Stimulated activated CD4-positive, alpha-beta T cell treated with anti-CD3 and anti-CD28 coated beads, Interleukin-1b, Interleukin-23, amount 100 ng/mL, for 1 hour (primary cell): ENCODE results near the gene SPAG7.

Experiments used
- DNase-seq, 2 donors: peaks; one replicate each; pipeline ENCODE4 v3.0.0-alpha.2; 2020; ENCODE audit warnings: low read depth in 2 of 2

SPAG7 gene

DNA sequence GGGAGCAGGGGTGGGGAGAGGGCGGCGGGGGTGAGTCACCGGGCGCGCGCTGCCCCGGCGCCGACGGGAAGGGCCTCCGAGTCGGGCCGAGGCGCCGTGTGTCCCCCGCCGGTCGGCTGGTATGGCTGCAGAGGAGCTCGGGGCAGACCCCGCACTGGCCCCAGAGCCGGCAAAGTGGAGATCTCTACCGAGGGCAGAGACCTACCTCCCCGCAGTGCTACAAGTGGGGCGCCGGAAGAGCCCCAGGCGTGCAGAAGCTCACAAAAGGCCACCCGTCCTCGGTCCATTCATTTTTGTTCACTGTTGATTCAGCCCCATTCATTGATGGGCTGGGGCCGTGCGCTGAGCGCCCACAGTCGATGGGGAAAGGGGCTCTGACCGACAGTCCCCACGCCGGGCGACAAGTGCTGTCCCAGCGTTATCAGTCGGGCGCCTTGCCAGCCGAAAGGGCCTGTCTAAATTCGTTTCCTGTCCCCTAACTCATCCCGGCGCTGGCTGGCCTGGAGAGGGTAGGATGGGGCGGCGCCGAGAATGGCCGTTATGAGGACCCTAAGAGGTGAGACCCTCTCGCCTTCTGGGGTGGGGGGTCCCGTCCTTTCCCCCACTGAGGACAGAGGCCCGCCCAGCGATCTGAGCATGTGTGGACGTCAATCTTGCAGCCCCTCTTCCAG, 17.4 kb downstream of the SPAG7 start:
- DNase-seq = no peak

DNA sequence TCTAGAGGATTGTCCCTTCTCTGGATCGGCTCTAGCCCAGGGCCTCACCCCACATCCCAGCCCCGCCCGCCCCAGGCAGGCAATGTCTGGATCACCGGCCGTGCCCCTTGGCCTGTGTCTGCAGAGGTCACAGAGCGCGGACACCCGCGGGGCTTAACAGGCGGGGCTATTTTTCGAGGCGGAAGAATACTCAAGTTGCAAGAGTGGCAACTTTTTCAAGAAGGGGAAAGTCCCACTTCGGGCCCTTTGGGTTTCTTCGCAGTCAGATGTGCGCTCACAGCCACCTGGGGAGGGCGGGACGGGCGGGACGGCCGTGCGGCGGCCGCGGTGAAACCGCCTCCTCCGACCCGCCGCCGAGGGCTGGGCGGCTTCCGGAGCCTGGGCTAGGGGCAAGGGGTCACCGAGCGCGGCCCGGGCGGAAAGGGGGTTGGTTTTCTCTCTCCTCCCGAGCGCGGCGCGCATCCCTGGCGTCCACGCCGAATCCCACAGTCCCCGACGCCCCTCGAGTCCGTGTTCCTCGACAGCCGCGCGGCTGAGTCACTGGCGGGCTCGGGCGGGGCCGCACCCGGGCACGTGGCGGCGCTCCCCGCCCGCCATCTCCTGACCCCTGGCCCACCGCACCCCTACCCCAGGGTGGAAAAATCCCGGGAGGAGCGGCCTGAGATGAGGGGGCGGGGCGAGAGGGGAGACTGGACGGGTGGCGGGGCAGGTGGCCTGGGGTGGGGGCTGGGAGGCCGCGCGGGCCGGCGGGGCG, 18.1 kb downstream of the SPAG7 start:
- peak in 1 of 2 donors; percentile 56 for DNase-seq

DNA sequence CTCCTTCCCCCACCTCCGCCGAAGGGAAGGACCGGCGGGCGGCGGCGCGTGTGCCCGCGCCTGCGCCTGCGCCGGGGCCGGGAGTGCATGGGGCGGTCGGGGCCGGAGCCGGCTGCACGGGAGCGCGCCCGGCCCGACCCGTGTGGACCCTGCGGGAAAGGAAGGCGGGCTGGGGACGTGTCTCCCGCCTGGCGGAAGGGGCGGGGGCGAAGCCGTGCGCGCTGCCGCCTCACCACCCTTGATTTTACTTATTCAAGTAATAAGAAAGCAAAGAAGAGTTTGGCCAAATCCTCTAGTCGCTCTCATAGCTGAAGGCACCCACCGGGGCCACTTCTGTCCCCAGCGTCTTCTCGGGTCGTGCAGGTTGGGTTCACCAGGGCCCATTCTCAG, 18.7 kb downstream of the SPAG7 start:
- no peak for DNase-seq

DNA sequence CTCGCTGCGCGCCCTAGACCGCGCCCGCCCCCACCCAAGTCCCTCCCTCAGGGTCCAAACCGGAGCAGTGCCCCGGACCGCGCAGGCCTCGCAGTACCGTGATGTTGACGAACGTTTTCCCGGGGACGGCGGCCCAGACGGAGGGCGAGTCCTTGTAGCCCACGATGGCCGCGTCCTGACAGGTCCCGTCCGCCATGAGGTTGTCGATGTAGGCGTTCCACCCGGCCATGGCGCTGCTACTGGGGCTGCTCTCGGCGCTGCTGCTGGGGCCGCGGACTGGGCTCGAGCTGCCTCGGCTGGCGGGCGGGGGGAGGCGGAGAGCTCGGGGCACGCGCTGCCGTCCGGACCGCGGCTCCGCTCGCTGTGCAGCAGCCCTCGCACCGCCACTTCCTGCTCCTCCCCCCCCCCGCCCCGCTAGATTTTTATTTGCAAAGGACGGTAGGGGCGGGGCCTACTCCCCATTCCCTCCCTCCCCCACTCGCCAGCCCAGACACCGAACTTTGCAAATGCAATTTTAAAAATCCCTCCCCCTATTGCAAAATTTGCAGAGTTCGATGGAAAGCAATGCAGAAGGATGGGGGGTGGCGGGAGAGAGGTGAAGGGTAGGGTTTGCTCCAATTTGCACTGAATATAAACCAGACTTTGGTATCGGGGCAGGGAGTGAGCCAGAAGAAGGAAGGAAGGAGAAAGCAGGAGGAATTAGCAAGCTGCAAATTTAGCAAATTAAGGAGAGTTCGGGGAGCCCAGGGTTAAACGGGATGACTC, 19.3 kb downstream of the SPAG7 start, which contains the start of gene PFN1:
PFN1 (minus strand) TSS at position 365 of the 765 bp plus-strand sequence; CDS start at position 229, 136 bp downstream.
- peak; percentile 78 to 82 for DNase-seq

DNA sequence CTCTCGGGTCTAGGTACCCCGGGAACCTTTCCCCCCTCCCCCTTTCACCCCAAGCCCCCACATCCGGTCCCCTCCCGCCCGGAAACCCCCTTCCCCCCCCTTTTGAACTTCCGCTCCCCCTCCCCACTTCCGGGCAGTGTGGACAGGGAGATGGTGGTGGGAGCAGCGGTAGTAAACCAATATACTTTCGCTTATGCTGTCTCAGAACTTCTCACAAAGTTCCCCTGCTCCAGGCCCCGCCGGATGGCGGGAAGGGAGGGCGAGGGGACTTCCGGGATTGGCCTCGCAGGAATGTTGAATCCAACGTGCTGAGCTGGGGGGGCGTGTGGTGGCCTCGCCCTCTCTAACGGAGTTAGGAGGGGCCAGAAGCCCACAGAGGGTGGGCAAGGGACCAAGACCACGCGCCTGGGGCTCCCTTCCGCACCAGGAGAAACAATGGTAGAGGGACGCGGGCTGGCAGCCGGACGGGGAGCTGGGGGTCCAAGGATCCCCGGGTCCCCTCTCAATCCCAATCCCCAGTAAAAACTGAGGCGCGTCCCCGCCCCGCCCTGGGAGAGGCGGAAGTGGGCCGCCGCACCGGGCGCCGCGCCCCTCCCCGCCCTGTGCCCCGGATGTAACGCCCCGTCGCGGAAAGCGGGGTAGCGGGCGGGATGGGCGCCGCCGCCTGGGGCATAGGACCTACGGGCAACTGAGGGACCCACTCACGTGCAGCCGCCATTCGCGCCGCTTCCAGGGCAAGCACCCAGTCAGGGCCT, 20.0 kb downstream of the SPAG7 start:
- no peak for DNase-seq

DNA sequence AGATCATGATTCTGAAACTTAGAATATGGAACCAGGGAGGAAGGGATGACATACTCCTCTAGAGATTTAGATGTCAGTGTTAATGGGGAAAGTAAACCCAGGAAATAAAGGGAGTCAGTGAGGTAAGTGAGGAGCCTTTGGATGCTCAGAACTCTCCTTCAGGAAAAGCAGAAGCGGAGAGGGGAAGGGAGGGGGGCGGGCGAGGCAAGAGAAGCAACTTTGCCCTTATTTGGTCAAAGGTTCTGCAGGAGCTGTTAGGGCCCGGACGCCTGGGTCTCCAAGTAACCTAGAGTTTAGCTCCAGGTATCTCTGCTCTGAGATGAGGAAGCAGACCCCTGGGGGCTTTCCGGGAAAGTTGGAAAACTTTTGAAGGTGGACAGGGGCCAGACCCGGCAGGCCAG, 20.6 kb downstream of the SPAG7 start:
- no peak for DNase-seq

DNA sequence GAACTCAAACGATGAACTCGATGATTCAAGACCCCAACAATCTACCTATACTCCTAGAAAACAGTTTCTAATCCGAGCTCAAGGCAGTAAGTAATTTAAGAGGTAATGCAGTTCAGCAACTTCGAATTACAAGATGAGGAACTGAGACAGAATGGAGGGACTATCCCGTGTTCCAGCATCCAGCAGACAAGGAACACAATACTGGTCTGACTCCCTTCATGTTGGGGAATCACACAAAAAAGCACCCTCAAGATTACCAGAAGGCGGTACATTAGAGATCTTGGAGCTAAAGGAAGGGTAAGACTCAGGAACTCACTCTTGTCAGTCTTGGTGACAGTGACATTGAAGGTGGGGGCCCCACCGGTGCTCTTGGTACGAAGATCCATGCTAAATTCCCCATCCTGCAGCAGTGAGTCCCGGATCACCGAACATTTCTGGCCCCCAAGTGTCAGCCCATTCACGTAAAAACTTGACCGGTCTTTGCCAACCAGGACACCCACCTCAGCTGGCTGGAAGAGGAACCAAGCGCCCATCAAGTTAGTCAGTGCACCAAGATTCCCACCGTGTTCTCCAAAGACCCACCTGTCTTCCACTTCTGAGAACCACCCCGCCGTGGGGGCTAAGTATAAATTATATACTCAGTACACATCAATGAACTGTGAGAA, 21.2 kb downstream of the SPAG7 start:
- DNase-seq = no peak

DNA sequence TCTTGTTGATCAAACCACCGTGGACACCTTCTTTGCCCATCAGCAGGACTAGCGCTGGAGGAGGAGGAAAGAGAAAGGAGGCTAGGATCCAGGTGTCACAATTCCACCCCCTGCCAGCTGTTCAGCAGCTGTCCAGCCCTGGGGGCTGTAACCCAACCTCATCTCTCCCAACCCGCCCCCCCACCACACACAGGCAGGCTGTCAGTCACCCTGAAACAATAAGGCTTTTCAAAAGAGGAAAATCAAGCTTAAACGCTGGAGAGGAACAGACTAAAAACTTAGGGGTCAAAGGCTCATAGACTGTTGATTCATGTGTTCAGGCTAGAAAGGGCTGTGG, 21.7 kb downstream of the SPAG7 start:
- no peak for DNase-seq

DNA sequence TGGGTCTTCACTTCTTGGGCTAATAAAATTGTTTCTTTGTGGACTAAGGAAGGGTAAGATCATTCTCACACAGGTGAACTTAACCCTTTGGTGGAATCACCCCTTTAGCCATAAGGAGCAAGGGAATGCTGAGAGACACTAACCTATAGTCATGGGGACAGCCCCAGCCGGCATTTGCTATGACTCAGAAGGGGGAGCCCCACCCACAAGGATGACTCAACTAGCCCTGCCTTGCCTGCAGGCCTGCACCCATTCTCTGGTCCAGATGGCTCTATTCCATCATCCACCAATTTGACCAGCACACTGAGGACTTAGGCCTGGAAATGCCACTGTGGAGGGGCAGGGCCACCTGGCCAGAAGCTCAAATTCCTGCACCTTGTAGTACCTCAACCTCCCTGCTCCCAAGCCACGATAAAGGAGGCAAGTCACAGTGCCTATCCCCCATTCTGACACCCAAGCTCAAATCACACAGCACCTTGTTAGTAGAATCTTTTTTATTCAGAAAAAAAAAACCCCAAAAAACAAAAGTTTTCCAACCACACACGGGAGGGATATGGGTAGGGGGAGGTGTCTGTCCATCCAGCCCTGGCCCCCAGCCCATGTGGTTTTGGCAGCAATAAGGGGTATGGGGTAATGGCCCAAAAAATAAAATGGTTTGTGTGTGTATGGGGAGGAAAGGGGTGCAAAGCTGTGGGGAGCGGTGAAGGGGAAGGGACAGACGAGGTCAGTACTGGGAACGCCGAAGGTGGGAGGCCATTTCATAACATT, 22.3 kb downstream of the SPAG7 start:
- peak in 1 of 2 donors; percentile 75 for DNase-seq

DNA sequence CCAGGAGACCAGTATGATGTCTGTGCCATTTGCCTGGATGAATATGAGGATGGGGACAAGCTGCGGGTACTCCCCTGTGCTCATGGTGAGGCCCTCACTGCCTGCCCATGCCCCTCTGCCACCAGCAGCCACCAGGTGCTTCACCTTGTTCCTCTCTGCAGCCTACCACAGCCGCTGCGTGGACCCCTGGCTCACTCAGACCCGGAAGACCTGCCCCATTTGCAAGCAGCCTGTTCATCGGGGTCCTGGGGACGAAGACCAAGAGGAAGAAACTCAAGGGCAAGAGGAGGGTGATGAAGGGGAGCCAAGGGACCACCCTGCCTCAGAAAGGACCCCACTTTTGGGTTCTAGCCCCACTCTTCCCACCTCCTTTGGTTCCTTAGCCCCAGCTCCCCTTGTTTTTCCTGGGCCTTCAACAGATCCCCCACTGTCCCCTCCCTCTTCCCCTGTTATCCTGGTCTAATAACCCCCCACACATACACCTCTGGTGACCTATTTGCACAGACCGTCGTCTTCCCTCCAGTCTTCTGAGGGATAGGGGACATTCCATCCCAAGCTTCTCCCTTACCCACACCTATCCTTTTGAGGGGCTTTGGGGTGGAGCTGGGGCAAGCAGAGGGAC, 23.0 kb downstream of the SPAG7 start:
- no peak for DNase-seq

DNA sequence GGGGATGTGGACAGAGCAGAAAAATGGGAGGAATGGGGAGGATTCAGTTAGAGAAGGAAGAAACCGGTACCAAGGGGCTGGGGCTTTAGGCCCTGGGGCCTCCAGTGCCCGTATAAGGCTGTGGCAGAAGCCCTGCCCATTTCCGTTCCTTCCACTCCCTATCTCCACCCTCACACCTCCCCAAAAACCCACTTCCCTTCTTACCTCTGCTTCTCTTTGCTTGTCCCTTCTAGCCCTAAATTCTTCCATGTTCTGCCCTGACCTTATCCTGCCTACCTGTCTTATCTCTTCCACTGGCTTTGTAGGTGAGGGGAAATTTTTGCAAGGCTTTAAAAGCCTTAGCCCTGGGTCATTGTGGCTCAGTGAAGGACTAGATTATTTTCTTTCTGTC, 23.5 kb downstream of the SPAG7 start:
- DNase-seq = no peak

DNA sequence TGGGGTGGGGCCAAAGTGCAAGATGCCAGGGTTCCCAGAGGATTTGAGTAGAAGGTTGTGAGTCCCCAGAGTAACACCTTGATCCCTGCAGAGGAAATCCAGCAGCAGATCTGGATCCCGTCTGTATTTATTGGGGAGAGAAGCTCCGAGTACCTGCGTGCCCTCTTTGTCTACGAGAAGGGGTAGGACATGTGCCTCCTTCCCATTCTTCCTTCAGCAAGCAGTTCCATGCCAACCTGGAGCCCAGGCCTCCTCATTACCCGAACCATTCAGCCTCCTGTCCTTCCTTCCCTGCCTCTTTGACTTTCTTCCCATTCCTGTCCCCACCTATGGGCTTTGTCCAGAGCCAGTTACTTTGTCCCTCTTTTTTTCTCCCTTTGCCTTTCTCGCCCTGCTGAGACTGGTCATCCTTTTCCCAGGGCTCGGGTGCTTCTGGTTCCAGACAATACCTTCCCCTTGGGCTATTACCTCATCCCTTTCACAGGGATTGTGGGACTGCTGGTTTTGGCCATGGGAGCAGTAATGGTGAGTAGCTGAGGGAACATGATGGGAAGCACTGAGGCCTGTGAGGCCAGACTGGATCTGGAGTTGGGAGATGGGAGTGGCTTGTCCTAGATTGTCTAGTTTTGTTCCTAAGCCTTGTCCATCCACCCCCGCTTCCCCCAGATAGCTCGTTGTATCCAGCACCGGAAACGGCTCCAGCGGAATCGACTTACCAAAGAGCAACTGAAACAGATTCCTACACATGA, 24.7 kb downstream of the SPAG7 start:
- no peak for DNase-seq

DNA sequence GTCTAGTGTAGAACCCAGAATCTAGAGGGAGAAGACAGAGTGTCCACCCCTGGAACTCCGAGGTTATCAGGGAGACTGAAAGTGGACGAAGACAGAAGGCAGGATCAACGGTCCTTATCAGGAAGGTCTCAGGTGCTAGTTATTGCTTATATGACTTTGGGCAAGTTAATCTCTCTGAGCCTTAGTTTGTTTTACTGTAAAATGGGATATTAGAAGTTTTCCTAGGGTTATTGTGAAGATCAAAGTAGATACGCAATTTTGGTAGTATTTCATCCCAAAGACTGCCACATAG, 26.4 kb downstream of the SPAG7 start:
- DNase-seq = no peak

DNA sequence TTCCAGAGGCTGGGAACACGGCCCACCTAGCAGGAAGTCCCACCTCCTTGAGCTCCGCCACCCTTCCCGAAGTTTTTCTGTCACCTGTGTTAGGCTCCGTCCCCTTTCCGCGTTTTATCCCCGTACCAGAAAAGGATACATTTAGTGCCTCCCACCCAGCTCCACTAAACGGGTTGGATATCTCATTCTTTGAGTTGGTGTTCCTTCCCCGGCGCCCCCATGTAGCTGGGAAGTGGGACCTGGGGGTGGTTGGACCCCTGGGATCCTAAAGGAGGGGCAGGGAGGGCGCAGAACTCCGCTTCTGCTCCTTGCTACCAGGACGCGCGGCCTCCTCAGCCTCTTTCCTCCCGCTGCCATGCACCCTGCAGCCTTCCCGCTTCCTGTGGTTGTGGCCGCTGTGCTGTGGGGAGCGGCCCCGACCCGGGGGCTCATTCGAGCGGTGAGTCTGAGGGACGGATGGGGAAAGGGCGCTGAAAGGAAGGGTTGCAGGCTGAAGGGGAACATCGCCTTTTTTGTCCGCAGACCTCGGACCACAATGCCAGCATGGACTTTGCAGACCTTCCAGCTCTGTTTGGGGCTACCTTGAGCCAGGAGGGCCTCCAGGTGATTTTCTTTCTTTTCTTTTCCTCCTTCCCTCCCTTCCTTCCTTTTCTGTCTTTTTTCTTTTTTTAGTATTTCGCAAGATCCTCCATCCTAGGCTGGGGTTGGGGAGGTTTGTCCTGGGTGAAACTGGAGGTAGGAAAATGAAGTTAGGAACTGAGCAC, 26.9 kb downstream of the SPAG7 start:
- no peak for DNase-seq

DNA sequence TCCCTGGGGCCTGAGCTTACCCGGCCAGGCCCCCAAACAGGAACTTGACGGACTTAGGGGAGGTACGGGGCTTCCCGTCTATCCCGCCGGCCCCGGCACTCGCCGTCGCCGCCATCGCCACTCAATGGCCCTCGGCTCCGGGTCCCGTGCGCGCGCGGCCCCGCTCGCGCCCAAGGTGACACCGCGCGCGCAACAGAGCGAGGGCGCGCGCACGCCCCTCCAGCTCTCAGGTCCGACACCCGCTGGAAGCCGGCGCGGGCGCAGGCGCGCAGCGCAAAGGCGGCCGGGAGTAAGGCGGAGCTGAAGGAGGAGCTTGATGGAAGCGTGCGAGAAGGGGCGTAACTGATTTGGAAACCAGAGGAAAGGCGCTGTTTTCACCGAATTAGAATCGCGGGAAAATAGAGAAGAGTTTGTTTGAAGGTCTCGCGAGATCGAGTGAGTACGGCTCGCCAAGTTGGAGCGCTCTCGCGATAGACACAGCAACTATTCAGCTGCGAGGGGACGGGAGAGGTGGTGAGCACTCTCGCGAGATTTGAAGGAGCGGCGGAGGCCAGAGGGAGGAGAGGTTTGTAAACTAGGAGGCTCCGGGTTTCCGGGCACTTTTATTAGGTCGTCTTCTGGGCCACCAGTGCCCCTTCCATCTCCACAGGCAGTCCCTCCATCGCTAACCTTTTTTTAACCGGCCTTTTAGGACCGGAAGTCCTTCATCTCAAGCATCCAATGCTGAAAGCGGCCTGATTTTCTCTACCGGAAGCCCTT, 27.6 kb downstream of the SPAG7 start, which contains the start of the genes RNF167 and SLC25A11:
RNF167 (plus strand) TSS at position 473 of the 759 bp plus-strand sequence. CDS start 642 bp downstream, outside the sequence.
SLC25A11 (minus strand) TSS at position 251 of the 759 bp plus-strand sequence; CDS start at position 115, 136 bp downstream.
- DNase-seq = peak; percentile 80 to 90

DNA sequence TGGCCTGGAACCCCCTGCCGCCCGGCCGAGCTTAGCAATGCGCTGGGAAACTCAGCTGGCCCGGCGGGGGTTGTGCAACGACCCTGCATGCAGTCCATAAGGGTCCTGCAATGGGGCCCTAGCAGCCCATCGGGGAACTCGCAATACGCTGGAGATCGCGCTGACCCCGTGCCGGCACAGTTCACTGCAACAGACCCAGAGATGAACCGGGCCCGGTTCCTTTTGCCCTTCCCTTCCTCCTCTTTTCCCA, 28.1 kb downstream of the SPAG7 start:
- DNase-seq = no peak

DNA sequence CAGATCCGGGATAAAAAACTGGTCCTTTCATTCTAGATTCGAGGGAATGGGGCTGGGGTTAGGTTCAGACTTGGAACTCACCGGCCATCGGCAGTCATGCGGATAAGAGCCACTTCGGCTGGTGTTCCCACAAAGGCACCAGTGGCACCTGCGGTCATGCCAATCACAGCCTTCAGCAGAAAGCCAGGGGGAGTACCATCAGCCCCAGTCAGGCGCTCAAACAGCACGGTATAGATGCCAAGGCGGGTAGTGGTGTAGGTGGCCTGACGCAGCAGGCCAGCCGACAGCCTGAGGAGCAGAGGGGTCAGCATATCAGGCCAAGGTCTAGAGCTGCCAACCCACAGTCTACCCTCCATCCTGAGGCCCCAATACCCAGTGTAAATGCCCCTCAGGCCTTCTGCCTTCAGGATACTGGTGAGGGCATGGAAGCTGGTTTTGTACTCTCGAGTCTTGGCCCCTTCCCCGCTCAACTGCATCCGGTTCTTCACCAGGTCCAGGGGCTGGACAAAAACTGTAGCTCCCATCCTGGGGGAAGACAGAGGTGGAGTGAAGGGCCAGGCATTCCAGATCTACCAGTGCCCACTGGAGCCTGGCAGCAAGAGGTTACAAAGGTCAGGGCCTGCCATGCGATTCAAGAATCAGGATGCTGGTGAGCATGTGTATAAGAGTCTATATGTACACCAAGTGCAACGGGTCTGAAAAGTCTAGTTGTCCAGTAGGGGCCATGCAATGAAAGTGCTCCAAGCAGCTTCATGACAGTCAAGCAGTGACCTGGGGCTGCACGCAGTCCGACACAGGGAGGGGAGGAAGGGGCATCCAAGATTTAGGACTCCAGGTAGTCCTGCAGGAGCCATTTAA, 28.7 kb downstream of the SPAG7 start:
- DNase-seq = no peak
